ENCODE data around the gene ARX. TPM values are rescaled to one million over a fixed set of nuclear protein-coding genes. Genes with fewer than 3 reads are reported as not detected.

Gene ARX
- total and polyA plus RNA-seq, 2 of the 8 experiments (the other 6 are each of a cell fraction or from before 2014, with no cell fraction given): not detected

DNA sequence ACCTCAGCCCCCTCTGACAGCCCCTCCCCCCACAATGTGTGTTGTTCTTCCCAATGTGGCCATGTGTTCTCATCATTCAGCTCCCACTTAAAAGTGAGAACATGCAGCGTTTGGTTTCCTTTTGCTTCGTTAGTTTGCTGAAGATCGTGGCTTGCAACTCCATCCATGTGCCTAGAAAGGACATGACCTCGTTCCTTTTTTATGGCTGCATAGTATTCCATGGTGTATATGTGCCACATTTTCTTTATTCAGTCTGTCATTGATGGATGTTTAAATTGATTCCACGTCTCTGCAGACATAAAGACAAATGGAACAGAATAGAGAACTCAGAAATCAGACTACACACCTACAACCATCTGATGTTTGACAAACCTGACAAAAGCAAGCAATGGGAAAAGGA is 46.0 kb downstream of the ARX start:
- H3K14ac ChIP-seq (ENCODE audit: insufficient read length): no peak overlapping the region
- H3K18ac ChIP-seq (ENCODE audit: extremely low read depth, low read length): no peak overlapping the region
- no peak overlapping the region for H3K56ac ChIP-seq (replicated peaks; ENCODE audit: insufficient read length, low read depth, low read length)
- no peak overlapping the region for H3K9ac ChIP-seq (replicated peaks in 1 of 4; ENCODE audit: extremely low read depth in 1 of 4, low read depth in 3 of 4, low read length in 3 of 4)
- no peak overlapping the region for H2BK5ac ChIP-seq (ENCODE audit: low read depth, low read length)
- H2BK12ac ChIP-seq (ENCODE audit: low read depth, low read length): no peak overlapping the region
- H3K36me3 ChIP-seq (ENCODE audit: control insufficient read depth in 2 of 4, insufficient read depth in 4 of 4, low read length in 3 of 4): no peaks in the 10 kb centered on the region
- H2BK20ac ChIP-seq (ENCODE audit: low read length): no peak overlapping the region
- no peaks in the 10 kb centered on the region for H4K20me1 ChIP-seq (replicated peaks in 1 of 2; ENCODE audit: control insufficient read depth in 1 of 2, insufficient read depth in 2 of 2, low read length in 2 of 2)
- ChIA-PET CTCF (ENCODE audit: partially characterized antibody) (no interaction called here), POLR2A (ENCODE audit: partially characterized antibody) (no interaction called here)
- H4K8ac ChIP-seq (ENCODE audit: extremely low read depth, insufficient read depth, low read length): no peak overlapping the region
- no peak overlapping the region for H3K4me2 ChIP-seq (ENCODE audit: insufficient read depth in 1 of 2, low read depth in 2 of 2, low read length in 2 of 2)
- H4K91ac ChIP-seq (replicated peaks; ENCODE audit: insufficient read length, low read length): no peak overlapping the region
- H2BK15ac ChIP-seq (ENCODE audit: low read length): no peak overlapping the region
- H4K5ac ChIP-seq (ENCODE audit: insufficient read length, low read depth, low read length): no peak overlapping the region
- H3K23ac ChIP-seq (ENCODE audit: insufficient read length): no peak overlapping the region
- H3K4me1 ChIP-seq (replicated peaks in 1 of 4; ENCODE audit: control insufficient read depth in 3 of 4, insufficient read depth in 4 of 4, low read length in 3 of 4): no peaks in the 10 kb centered on the region
- H3K23me2 ChIP-seq (ENCODE audit: low read depth, low read length): no peaks in the 10 kb centered on the region
- no peaks in the 10 kb centered on the region for H3K9me3 ChIP-seq (ENCODE audit: insufficient read depth in 2 of 2, low read depth in 1 of 2, low read length in 1 of 2)
- H2AFZ ChIP-seq (ENCODE audit: low read length): no peak overlapping the region
- H2BK120ac ChIP-seq (replicated peaks; ENCODE audit: low read depth, low read length): no peak overlapping the region
- no peak overlapping the region for H3K27ac ChIP-seq (ENCODE audit: low read depth, low read length)
- no peaks in the 10 kb centered on the region for H3K27me3 ChIP-seq (replicated peaks in 1 of 4; ENCODE audit: control insufficient read depth in 3 of 4, extremely low read depth in 1 of 4, insufficient read depth in 3 of 4, low read length in 3 of 4)
- H2AK5ac ChIP-seq (ENCODE audit: low read depth, low read length): no peak overlapping the region
- no peaks in the 10 kb centered on the region for H3K79me2 ChIP-seq (ENCODE audit: control insufficient read depth in 1 of 2, insufficient read depth in 2 of 2, low read length in 2 of 2)
- 92% methylated on average over 5 of the region's 5 CpGs; no CpG with 5 or more reads in 1 of the 2 experiments for WGBS, 2 experiments (ENCODE audit: extremely low coverage in 1 of 2, insufficient coverage in 1 of 2, insufficient read length in 1 of 2, insufficient replicate concordance in 2 of 2, low coverage in 1 of 2, low lambda C conversion rate in 2 of 2, missing lambda C conversion rate in 1 of 2)
- no peaks in the 10 kb centered on the region for H3K79me1 ChIP-seq (ENCODE audit: low read depth, low read length)
- H3K4ac ChIP-seq (replicated peaks; ENCODE audit: insufficient read length, low read depth, low read length): no peak overlapping the region
- DNase-seq (ENCODE audit: low read depth in 1 of 2, low spot score in 2 of 2) (no peak), FAIRE-seq (no peak)
- no peak overlapping the region for H3K4me3 ChIP-seq (ENCODE audit: extremely low read depth in 1 of 4, insufficient read depth in 2 of 4, low read depth in 3 of 4, low read length in 4 of 4)
- TF ChIP-seq POLR2A (IDR thresholded peaks at IDR 0.05; ENCODE audit: control extremely low read depth in 1 of 2, low read depth in 2 of 2, low read length in 2 of 2) (no peak), RAD21 (IDR thresholded peaks at IDR 0.05 in 1 of 2, conservative IDR thresholded peaks at IDR 0.05 in 1 of 2; ENCODE audit: low read depth in 2 of 2, low read length in 2 of 2) (no peak), MAFK (IDR thresholded peaks at IDR 0.05; ENCODE audit: low read depth, low read length) (no peak), SP1 (IDR thresholded peaks at IDR 0.05; ENCODE audit: low read depth, low read length) (no peak), TCF12 (IDR thresholded peaks at IDR 0.05; ENCODE audit: low read depth, low read length) (no peak)
